ENCODE data around the gene NELFA.

The NELFA gene

DNA sequence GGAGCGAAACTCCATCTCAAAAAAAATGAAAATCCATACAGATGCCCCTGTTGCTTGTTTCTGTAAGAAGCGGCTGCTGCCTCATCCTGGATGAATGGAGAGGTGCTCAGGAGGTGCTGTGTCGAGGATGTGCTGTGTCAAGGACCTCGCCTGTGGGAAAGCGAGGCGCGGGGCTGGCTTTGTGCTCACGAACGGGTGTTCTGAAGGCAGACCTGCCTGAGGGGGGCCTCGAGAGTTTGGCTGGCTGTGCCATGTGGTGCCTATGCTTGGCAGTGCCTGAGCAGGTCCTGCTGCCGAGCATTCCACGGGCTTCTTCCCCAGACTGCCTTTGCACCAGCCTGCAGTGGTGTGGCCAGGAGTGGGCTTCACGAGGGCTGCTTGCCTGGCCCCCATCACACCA lies 76.0 kb downstream of the NELFA start:
- Histone ChIP-seq H3K27me3 (ENCODE audit: insufficient read depth, low read depth, severe bottlenecking) (no peaks in the 10 kb centered on the region), H3K9me3 (ENCODE audit: severe bottlenecking) (no peaks in the 10 kb centered on the region), H3K36me3 (peaks cover 97% of the 10 kb centered on the region), H3K27ac (no peak overlapping the region), H3K4me3 (ENCODE audit: low read depth, low read length) (no peak overlapping the region)
- no peak for DNase-seq
- TF ChIP-seq, protein P1, sequence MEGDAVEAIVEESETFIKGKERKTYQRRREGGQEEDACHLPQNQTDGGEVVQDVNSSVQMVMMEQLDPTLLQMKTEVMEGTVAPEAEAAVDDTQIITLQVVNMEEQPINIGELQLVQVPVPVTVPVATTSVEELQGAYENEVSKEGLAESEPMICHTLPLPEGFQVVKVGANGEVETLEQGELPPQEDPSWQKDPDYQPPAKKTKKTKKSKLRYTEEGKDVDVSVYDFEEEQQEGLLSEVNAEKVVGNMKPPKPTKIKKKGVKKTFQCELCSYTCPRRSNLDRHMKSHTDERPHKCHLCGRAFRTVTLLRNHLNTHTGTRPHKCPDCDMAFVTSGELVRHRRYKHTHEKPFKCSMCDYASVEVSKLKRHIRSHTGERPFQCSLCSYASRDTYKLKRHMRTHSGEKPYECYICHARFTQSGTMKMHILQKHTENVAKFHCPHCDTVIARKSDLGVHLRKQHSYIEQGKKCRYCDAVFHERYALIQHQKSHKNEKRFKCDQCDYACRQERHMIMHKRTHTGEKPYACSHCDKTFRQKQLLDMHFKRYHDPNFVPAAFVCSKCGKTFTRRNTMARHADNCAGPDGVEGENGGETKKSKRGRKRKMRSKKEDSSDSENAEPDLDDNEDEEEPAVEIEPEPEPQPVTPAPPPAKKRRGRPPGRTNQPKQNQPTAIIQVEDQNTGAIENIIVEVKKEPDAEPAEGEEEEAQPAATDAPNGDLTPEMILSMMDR (IDR thresholded peaks at IDR 0.05; ENCODE audit: low read depth, low read length): no peak
